ENCODE measurements around the gene MMP25. TPM values are rescaled to one million over a fixed set of nuclear protein-coding genes. Genes with fewer than 3 reads are reported as not detected.

Gene MMP25
- total and polyA plus RNA-seq, 8 donors: 0.28 to 1.6 (median 1.0) TPM

DNA sequence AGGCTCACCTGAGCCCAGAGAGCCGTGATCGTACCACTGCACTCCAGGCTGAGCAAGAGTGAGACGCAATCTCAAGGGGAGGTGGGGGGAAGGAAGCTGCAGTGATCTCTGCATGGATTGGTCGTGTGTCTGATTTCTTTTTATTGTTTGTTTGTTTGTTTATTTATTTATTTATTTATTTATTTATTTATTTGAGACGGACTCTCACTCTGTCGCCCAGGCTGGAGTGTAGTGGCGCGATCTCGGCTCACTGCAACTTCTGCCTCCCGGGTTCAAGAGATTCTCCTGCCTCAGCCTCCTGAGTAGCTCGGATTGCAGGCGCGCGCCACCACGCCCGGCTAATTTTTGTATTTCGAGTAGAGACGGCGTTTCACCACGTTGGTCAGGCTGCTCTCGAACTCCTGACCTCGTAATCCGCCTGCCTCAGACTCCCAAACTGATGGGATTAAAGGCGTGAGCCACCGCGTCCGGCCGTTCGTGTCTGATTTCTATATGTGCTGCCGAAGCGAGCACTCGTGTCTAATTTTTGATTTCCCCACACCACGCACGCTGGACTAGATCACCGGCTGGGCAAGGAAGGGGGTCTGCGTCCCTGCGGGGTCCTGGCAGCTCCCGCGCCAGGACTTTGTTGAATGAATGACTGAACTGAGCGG, 26.6 kb upstream of the MMP25 start:
- TF ChIP-seq, protein P1, sequence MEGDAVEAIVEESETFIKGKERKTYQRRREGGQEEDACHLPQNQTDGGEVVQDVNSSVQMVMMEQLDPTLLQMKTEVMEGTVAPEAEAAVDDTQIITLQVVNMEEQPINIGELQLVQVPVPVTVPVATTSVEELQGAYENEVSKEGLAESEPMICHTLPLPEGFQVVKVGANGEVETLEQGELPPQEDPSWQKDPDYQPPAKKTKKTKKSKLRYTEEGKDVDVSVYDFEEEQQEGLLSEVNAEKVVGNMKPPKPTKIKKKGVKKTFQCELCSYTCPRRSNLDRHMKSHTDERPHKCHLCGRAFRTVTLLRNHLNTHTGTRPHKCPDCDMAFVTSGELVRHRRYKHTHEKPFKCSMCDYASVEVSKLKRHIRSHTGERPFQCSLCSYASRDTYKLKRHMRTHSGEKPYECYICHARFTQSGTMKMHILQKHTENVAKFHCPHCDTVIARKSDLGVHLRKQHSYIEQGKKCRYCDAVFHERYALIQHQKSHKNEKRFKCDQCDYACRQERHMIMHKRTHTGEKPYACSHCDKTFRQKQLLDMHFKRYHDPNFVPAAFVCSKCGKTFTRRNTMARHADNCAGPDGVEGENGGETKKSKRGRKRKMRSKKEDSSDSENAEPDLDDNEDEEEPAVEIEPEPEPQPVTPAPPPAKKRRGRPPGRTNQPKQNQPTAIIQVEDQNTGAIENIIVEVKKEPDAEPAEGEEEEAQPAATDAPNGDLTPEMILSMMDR (IDR thresholded peaks at IDR 0.05): no peak
- Histone ChIP-seq H3K4me3 (peak overlapping the region in 3 of 4 donors; percentile 64 to 93 (median 87)), H3K4me1 (peaks cover 15 to 32% (median 25%) of the 10 kb centered on the region in 3 donors), H3K36me3 (peaks cover 0 to 3% (median 0%) of the 10 kb centered on the region in 3 donors), H3K9me3 (no peaks in the 10 kb centered on the region), H3K27me3 (no peaks in the 10 kb centered on the region), H3K27ac (peak overlapping the region; percentile 97 to 100 (median 98))
- intact Hi-C loops (cut with DNase I): no loop called here
- 24 to 32% methylated on average over 37 to 40 of the region's 40 CpGs for WGBS, 2 donors
- ATAC-seq: no peak
- FAIRE-seq: no peak
- DNase-seq: no peak

DNA sequence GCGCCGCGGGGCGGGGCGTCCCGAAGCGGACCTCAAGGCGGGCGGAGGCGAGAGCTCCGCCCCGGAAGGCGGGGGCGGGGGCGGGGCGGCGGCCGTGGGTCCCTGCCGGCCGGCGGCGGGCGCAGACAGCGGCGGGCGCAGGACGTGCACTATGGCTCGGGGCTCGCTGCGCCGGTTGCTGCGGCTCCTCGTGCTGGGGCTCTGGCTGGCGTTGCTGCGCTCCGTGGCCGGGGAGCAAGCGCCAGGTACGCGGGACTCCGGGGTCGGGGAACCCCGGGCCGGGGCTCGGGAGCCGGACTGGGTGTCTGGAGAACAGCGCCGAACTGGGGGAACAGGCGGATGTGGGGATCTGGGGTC, 26.1 kb upstream of the MMP25 start, which contains the start of gene TNFRSF12A:
TSS of gene TNFRSF12A (plus strand) at position 122 of the 357 bp plus-strand sequence. CDS start at position 152, 30 bp downstream.
- Histone ChIP-seq H3K9me3 (no peaks in the 10 kb centered on the region), H3K4me3 (peak within 1 kb of the TSS; percentile 63 to 93 (median 76)), H3K27me3 (no peaks in the 10 kb centered on the region), H3K27ac (peak within 1 kb of the TSS; percentile 97 to 100 (median 98)), H3K4me1 (peaks cover 15 to 32% (median 25%) of the 10 kb centered on the region in 3 donors), H3K36me3 (peaks cover 0 to 3% (median 0%) of the 10 kb centered on the region in 3 donors)
- DNase-seq: peak; percentile 73 to 92 (median 88)
- 1% methylated on average over 41 to 49 of the region's 49 CpGs for WGBS, 2 donors
- peak; percentile 35 to 59 (median 39) for ATAC-seq
- FAIRE-seq: no peak
- TF ChIP-seq, protein P1 (IDR thresholded peaks at IDR 0.05): no peak
- intact Hi-C loops (cut with DNase I): no loop called here

DNA sequence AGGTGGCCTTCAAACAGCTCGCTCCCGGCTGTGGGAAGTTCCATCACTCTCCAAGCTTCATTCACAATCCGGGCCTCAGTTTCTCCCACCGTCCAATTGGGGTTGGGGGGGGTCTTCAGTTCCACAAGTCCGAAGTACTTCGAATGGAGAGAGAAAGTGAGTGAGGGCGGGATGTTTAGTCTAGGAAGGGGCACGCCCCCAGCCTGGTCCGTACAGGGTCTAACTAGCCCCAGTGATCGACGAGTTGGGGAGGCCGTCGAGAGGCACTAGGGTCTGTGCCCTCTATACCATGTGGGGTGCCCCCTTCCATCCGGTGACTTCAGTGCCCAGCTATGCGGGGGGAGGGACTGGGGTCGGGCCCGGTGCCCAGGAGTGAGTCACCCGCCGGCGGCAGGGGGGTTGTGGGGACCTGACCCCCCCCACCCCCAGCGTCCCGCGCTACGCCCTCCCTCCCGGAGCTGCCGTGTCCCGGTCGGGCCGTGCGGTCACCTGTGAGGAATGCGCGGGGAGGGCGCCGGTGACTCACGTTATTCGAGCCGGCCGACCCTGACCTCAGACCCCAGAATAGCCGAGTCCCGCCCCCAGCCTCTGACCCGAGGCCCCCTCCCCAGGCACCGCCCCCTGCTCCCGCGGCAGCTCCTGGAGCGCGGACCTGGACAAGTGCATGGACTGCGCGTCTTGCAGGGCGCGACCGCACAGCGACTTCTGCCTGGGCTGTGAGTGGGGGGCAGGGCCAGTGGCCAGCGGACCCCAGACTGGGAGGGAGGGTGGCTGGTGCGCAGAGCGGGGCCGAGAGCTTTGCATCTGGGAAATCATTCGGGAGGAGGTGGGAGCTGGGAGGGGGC, 25.5 kb upstream of the MMP25 start:
- TF ChIP-seq, protein P1 (IDR thresholded peaks at IDR 0.05): no peak
- H3K4me1 ChIP-seq: peaks cover 15 to 32% (median 25%) of the 10 kb centered on the region in 3 donors
- peak; percentile 90 to 99 (median 96) for DNase-seq
- peak overlapping the region; percentile 97 to 100 (median 98) for H3K27ac ChIP-seq
- FAIRE-seq: no peak
- H3K4me3 ChIP-seq: peak overlapping the region; percentile 63 to 93 (median 76)
- ATAC-seq: peak; percentile 53 to 62 (median 61)
- no peaks in the 10 kb centered on the region for H3K9me3 ChIP-seq
- peaks cover 0 to 3% (median 0%) of the 10 kb centered on the region in 3 donors for H3K36me3 ChIP-seq
- H3K27me3 ChIP-seq: no peaks in the 10 kb centered on the region
- intact Hi-C loops (cut with DNase I): no loop called here
- 1% methylated on average over 56 to 57 of the region's 57 CpGs for WGBS, 2 donors

DNA sequence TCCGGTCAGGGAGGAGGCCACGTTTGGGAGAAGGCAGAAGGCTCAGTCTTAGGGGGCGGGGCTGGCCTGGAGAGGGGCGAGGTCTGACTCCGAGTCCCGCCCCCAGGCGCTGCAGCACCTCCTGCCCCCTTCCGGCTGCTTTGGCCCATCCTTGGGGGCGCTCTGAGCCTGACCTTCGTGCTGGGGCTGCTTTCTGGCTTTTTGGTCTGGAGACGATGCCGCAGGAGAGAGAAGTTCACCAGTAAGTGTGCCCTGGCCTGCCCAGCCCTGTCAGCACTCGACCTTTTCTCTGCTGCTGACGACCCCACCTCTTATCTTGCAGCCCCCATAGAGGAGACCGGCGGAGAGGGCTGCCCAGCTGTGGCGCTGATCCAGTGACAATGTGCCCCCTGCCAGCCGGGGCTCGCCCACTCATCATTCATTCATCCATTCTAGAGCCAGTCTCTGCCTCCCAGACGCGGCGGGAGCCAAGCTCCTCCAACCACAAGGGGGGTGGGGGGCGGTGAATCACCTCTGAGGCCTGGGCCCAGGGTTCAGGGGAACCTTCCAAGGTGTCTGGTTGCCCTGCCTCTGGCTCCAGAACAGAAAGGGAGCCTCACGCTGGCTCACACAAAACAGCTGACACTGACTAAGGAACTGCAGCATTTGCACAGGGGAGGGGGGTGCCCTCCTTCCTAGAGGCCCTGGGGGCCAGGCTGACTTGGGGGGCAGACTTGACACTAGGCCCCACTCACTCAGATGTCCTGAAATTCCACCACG, 24.7 kb upstream of the MMP25 start:
- DNase-seq (peak; percentile 83 to 92 (median 84)), FAIRE-seq (no peak), ATAC-seq (peak; percentile 30 to 59 (median 44))
- Histone ChIP-seq H3K27me3 (no peaks in the 10 kb centered on the region), H3K27ac (peak overlapping the region; percentile 97 to 100 (median 98)), H3K4me1 (peaks cover 15 to 32% (median 25%) of the 10 kb centered on the region in 3 donors), H3K36me3 (peaks cover 0 to 4% (median 3%) of the 10 kb centered on the region in 3 donors), H3K4me3 (peak overlapping the region; percentile 63 to 93 (median 76)), H3K9me3 (no peaks in the 10 kb centered on the region)
- TF ChIP-seq, protein P1 (IDR thresholded peaks at IDR 0.05): peak in 3 of 4 donors; percentile 1 to 19 (median 15)
- intact Hi-C loops (cut with DNase I): no loop called here
- 12 to 17% methylated on average over 20 to 25 of the region's 25 CpGs for WGBS, 2 donors

Data from pancreas (tissue), 10 donors.